Measurements from ENCODE around the gene FOXE3. TPM values are rescaled to one million over a fixed set of nuclear protein-coding genes. Genes with fewer than 3 reads are reported as not detected.

FOXE3 gene
- polyA plus RNA-seq, 4 donors = 0.12 to 1.1 (median 0.14) TPM

GRCh38 chr1:47403321-47403910 is 12.7 kb upstream of the FOXE3 start:
- no peak for DNase-seq (ENCODE audit: low read depth in 4 of 4, low spot score in 3 of 4)

DNA sequence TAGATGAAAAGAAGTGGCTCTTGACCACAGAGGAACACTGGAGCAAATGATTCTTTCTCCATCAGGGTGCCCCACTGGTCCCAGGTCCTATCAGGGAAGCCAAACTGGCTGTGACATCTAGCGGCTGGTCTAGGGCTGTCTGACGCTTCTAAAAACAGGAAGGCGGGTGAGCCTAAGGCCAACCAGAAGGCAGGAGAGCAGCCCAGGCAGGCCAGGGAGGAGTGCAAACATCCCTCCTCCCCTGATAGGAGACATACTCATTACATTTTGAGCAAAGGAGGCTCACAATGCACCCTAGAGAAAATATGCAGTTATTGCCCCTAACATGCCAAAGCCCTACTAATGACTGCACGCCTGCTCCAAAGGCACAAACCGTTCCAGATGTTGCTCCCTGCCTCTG is 10.4 kb upstream of the FOXE3 start:
- no peak for DNase-seq (ENCODE audit: low read depth in 4 of 4, low spot score in 3 of 4)

DNA sequence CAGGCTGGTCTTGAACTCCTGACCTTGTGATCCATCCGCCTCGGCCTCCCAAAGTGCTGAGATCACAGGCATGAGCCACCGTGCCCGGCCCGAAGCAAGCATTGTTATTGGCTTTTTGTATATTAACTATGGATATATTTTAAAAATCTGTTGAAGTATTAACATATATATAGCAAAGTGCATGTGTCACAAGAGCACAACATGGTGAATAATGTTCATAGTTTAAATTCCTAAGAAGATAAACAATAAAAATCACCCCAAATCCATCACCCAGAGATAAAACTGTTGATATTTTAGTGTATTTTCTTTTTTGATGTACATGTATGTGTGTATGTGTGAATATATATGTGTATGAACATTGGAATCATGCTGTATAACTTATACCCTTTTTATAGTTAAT is 9.1 kb upstream of the FOXE3 start:
- DNase-seq (ENCODE audit: low read depth in 4 of 4, low spot score in 3 of 4) = no peak

DNA sequence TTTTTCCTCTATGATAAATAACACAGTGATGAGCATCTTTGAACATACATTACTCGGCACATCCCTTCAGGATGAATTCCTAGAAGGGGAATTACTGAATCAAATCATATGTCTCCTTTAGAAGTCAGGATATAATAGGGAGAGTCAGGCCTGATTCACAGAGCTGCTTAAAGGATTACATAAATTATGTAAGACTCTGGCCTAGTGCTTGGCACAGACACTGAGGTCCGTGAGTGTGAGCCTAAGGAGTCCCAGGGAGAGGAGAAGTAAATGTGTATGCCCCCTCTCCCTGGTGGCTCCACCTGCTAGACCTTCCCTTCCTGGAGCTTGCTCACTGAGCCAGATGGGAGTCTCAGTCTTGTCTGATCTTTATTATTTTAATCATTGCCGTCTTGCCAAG is 8.6 kb upstream of the FOXE3 start:
- no peak for DNase-seq (ENCODE audit: low read depth in 4 of 4, low spot score in 3 of 4)

GRCh38 chr1:47409311-47410067 is 6.6 kb upstream of the FOXE3 start:
- DNase-seq (ENCODE audit: low read depth in 4 of 4, low spot score in 3 of 4) = no peak

GRCh38 chr1:47410068-47410455 is 6.0 kb upstream of the FOXE3 start:
- DNase-seq (ENCODE audit: low read depth in 4 of 4, low spot score in 3 of 4) = no peak

DNA sequence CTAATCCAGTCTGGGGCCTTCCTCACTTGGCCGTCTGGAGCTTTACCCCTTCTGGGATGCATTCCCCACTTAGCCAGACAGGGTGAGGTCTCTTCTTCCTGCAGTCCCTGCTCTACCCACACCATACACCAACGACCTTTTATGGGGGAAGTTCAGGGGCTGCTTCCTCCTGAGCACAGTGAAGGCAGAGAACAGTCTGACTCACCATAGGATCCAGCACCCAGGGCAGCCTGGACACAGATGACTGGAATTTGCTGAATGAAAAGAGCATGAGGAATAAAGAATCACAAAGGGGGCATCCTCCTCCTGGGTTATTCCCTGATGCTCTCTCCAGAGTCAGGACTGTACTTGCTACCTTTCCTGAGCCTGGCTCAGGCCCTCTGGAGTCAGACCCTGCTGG is 4.6 kb upstream of the FOXE3 start:
- DNase-seq (ENCODE audit: low read depth in 4 of 4, low spot score in 3 of 4) = no peak

DNA sequence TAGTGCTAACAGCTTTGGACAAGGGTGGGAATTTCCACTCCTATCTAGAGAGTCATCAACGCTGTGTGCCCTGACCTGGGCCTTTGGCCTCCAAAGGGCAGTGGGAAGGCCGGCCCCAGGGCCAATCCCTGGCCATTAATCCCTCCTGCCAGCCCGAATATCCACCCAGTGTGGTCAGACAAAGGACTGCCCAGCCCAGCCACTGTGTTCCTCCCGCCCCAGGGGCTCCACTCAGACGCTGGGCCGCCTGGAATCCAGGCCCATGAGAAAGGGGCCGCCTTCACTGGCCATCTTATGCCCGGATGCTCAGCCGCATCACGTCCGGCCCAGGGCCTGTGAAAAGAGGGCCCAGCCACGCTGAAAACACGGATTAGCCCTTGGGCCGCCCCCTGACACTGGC is 3.6 kb upstream of the FOXE3 start:
- DNase-seq (ENCODE audit: low read depth in 4 of 4, low spot score in 3 of 4) = no peak

DNA sequence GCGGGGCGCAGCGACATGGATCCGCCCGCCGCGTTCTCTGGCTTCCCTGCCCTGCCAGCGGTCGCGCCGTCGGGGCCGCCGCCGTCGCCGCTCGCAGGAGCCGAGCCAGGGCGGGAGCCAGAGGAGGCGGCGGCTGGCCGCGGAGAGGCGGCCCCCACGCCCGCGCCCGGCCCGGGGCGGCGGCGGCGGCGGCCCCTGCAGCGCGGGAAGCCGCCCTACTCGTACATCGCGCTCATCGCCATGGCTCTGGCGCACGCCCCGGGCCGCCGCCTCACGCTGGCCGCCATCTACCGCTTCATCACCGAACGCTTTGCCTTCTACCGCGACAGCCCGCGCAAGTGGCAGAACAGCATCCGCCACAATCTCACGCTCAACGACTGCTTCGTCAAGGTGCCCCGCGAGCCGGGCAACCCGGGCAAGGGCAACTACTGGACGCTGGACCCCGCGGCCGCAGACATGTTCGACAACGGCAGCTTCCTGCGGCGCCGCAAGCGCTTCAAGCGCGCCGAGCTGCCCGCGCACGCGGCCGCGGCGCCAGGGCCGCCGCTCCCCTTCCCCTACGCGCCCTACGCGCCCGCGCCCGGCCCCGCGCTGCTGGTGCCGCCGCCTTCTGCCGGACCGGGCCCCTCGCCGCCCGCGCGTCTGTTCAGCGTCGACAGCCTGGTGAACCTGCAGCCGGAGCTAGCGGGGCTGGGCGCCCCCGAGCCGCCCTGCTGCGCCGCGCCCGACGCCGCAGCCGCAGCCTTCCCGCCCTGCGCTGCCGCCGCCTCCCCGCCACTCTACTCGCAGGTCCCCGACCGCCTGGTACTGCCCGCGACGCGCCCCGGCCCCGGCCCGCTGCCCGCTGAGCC is 459 bp downstream of the FOXE3 start:
- DNase-seq (ENCODE audit: low read depth in 4 of 4, low spot score in 3 of 4) = no peak

GRCh38 chr1:47417170-47418044 is 1.3 kb downstream of the FOXE3 start:
- DNase-seq (ENCODE audit: low read depth in 4 of 4, low spot score in 3 of 4) = no peak

GRCh38 chr1:47418122-47418521 is 2.0 kb downstream of the FOXE3 start:
- no peak for DNase-seq (ENCODE audit: low read depth in 4 of 4, low spot score in 3 of 4)

DNA sequence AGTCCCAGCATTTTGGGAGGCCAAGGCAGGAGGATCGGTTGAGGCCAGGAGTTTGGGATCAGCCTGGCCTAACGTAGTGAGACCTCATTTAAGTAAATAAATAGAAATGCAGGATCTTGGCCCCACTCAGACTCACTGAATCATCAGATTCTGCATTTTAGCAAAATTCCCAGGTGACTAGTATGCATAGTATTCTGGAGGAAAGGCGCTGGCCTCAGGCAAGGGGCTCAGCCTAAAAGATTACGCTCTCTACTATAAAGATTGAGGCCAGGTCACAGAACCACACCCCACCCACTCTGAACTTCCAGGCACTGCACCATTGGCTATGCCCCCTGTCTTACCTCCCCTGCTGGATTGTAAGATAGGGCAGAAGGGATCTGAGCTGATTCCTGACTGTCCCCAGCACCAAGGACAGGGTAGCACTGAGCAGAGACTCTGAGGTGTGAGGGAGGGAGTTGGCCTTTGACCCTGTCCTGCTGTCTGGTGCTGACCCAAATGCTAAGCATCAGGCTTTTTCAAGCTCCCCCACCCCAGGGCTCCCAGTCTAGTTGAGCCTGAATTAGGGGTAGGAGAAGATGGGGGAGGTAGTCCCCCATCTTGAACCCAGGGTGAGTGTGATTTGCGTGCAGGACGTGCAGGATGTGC is 2.7 kb downstream of the FOXE3 start:
- no peak for DNase-seq (ENCODE audit: low read depth in 4 of 4, low spot score in 3 of 4)

DNA sequence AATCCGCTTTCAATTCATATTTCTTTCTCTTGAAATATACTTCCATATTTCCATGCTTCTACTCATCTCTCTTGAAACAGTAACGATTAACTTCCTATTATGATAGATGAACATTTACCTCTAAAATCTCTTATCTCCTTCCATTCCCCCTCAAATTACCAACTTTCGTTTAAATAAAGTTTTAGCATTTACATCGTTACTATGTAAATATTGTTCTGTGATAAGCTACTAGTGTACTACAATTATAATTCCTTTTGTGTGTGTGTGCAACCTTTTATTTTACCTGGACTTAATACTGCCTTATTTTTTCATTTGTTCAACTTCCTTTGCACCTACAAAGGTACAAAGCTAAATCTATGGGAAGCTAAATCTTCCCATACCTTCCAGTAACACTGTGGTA is 4.5 kb downstream of the FOXE3 start:
- no peak for DNase-seq (ENCODE audit: low read depth in 4 of 4, low spot score in 3 of 4)

- no peak for DNase-seq (ENCODE audit: low read depth in 4 of 4, low spot score in 3 of 4)
These were observed 7.8 kb downstream of the FOXE3 start for GRCh38 chr1:47423872-47424271.

- no peak for DNase-seq (ENCODE audit: low read depth in 4 of 4, low spot score in 3 of 4)
These were observed 8.4 kb downstream of the FOXE3 start for GRCh38 chr1:47424336-47424982.

- DNase-seq (ENCODE audit: low read depth in 4 of 4, low spot score in 3 of 4) = no peak
These were observed 15.4 kb downstream of the FOXE3 start for GRCh38 chr1:47431534-47431933.

GRCh38 chr1:47432071-47433036 is 16.3 kb downstream of the FOXE3 start:
- peak in 2 of 4 donors; percentile 75 to 77 for DNase-seq (ENCODE audit: low read depth in 4 of 4, low spot score in 3 of 4)

DNA sequence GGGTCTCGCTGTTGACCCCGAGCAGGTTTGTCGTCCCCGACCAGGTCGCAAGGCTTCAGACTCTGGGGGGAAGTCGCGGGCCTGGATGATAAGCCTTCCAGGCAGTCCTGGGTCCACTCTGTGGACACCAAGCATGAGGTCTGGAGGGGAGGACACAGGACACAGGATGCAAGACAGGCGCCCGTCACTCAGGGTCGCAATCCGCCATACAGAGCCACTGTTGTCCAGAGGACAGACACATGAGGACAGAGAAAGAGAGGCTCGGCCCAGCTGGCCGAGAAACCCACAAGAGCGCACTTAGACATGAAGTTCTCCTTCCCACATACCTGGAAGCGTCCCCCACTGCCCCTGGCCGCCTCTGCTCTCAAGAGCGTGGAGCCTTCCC is 16.9 kb downstream of the FOXE3 start:
- no peak for DNase-seq (ENCODE audit: low read depth in 4 of 4, low spot score in 3 of 4)
